NCI-H1048 (cell line): ENCODE results near the gene FOXK2.
"Not testable (repeated sequence)": the region's sequence is repeated elsewhere in the genome, so short reads cannot be mapped to it uniquely, and the experiment has no call there.

ENCODE experiments used
- DNase-seq: peaks from one replicate; lab custom pipeline; 2025; lab: John Stamatoyannopoulos, UW

The FOXK2 gene

DNA sequence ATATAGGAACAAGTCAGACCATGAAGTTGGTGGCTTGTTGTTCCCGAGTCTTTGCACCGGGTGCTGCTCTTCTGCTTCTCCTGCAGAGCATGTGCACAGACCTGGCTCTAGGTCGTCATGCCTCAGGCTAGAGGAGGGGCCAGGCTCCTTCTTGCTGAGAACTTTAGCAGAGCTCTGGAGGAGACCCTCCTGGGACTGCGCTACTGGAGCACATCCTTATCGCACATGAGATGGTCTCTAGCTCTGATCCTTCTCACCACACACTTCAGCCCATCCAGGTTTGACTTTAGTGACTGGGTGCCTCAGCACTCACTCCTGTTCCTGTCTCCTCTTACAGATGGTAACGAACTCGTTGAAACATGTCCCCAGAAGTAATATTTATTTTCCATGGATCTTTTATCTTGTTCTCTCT is 14.9 kb downstream of the FOXK2 start:
- no peak for DNase-seq

DNA sequence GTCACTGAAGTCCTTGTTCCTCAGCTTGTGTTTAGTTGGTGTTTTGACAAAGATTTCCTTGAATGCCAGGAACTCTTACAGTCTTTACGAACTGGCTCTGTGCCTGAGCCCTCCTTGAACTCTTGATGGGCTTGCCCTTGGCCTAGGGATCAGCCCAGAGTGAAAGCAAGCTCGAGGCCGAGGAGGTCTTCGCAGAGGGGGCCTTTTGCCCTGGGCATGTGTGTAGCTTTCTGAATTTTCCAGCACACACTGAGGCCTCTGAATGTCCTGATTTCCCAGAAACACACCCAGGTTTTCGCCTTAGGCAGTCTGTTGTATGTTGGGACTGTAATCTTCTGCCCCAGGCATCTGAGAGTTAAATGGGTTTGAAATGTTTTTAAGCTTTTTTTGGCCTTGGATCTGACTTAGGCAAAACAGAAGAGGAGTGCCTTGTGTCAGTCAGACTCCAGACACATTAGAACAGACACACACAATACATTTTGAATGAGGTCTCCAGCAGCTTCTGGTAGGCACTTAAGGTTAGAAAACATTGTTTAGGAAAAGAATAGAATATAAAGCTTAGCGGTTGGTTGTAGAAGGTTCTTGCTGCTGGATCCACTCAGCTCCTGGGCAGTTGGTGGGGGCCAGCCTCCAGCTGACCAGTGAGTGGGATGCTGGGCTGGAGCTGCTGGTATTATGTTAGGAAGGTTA is 17.1 kb downstream of the FOXK2 start:
- no peak for DNase-seq

GRCh38 chr17:82537228-82537627 is 17.7 kb downstream of the FOXK2 start:
- not testable (repeated sequence) for DNase-seq

- not testable (repeated sequence) for DNase-seq
These were observed 19.5 kb downstream of the FOXK2 start for GRCh38 chr17:82539076-82539475.

- no peak for DNase-seq
These were observed 22.9 kb downstream of the FOXK2 start for GRCh38 chr17:82542439-82542838.

DNA sequence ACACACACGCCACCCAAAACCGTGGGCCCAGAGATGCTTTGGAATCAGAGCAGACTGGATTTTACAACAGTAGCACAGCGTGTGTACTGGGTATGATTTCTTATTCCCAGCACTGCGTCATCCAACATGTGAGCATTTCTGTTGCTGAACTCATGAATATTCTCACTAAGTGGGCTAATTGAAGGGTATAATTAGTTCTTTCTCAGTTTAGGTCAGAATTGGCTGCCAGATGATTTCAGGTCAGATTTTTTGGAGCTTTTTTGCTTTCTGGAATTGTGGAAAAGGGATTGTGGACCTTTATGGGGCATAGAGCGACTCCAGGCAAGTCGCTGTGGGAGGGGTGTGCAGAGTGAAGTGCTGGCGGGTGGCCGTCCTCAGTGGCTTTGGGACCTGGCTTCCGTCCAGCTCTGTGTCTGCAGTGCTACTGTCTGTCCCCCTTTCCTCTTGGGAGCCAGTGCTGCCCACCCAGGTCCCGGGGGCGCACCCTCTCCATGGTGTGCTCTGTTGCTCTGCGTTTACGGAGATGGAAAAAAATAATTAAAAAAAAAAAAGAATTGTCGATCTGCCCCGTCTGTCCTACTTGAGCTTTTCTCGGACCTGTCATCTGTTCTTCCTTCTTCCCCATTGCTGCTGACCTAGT is 25.0 kb downstream of the FOXK2 start:
- DNase-seq, result no peak

- no peak for DNase-seq
These were observed 25.5 kb downstream of the FOXK2 start for GRCh38 chr17:82545071-82545462.

GRCh38 chr17:82547981-82548380 is 28.4 kb downstream of the FOXK2 start:
- no peak for DNase-seq

- no peak for DNase-seq
These were observed 29.3 kb downstream of the FOXK2 start for GRCh38 chr17:82548681-82549303.

DNA sequence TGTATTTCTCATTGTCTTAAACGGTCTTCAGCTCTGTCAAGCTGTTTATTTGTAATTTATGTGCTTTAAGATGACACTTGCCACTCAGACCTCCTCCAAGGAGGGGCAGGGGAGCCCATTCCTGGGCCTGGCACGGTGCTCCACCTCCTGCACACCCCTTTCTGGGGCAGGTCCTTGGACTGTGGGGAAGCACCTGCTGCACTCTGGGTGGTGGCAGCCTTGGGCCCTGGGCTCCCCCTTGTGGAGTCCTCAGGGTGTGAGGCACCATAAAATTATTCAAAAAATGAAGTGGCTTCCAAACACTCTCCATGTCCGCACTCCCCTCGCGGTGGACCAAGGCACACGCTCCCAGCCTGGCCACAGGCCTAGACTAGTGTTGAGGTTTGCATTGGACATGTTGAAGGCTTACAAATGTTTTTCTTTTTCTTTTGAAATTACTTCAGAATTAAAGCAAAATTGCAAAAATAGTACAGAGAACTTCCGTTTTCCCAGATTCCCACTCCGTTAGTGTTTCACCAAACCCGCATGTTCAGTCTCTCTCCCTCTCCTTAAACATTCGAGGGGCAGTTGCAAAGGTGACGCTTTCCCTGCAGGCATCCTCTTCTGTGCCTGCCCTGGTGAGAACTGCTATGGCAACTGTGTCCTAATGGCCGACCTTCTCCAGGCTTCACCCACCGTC is 32.4 kb downstream of the FOXK2 start:
- no peak for DNase-seq

- no peak for DNase-seq
These were observed 33.0 kb downstream of the FOXK2 start for GRCh38 chr17:82552580-82552979.

DNA sequence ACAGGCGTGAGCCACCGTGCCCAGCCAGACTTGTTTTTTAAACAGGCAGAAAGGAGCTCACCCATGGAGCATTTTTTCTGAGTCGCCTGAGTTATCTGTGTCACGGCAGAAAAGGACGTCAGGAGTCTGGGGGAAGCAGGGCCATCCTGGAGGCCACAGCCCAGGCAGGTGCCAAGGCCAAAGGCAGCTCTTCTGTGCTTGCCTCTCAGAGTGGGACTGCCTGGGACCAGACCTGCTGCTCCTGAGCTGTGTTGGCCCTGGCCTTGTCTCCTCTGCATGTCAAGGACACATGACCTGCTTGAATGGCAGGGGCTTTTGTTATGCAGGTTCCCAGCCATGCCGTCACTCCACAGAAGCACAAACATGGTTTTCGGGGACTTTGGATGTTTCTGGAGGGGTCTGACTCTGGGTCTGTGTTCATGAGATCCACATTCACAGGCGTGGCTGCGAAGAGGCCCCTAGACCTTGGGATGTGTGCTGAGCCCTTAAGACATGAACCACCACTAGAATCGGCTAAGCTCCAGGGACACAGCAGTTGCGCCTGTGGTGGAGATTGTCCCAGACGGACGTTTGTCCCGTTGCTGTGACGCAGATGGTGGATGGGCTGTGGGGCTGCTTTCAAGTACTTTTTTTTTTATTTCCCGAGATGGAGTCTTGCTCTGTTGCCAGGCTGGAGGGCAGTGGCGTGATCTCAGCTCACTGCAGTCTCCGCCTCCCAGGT is 33.8 kb downstream of the FOXK2 start:
- DNase-seq, result no peak

- DNase-seq, result not testable (repeated sequence)
These were observed 38.0 kb downstream of the FOXK2 start for GRCh38 chr17:82557510-82557909.

GRCh38 chr17:82559566-82560251 is 40.2 kb downstream of the FOXK2 start:
- no peak for DNase-seq

DNA sequence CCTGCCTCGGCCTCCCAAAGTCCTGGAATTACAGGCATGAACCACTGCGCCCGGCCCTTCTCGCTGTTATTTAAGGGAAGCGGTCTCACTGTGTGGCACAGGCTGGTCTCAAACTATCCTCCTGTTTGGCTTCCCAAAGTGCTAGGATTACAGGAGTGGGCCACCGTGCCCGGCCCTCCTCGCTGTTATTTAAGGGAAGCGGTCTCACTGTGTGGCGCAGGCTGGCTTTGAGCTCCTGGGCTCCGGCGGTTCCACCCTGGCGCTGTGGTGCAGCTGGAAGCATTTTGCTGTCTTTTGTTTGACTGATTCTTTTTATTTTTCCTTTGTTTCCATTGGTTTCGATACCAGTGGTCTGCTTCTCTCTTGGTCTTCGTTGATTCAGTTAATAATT is 40.7 kb downstream of the FOXK2 start:
- DNase-seq, result no peak

GRCh38 chr17:82560802-82561428 is 41.4 kb downstream of the FOXK2 start:
- DNase-seq, result no peak

- no peak for DNase-seq
These were observed 42.0 kb downstream of the FOXK2 start for GRCh38 chr17:82561429-82562035.

GRCh38 chr17:82562718-82563220 is 43.2 kb downstream of the FOXK2 start:
- DNase-seq, result not testable (repeated sequence)

- no peak for DNase-seq
These were observed 43.8 kb downstream of the FOXK2 start for GRCh38 chr17:82563318-82563717.

GRCh38 chr17:82563745-82564144 is 44.2 kb downstream of the FOXK2 start:
- not testable (repeated sequence) for DNase-seq
